ENCODE measurements around the gene FMNL2. TPM values are rescaled to one million over a fixed set of nuclear protein-coding genes. Genes with fewer than 3 reads are reported as not detected.

The FMNL2 gene
- total RNA-seq, 1 experiment from 2014 or later, result 33.6 TPM

GRCh38 chr2:152464851-152465470 is 130.0 kb downstream of the FMNL2 start:
- H3K4me1 Mint-ChIP-seq, result peaks cover 63 to 72% of the 10 kb centered on the region in 2 experiments
- H4K91ac ChIP-seq (ENCODE audit: insufficient read length, low read depth, low read length), result no peak overlapping the region

More at GRCh38 chr2:152464851-152465470, 130.0 kb downstream of the FMNL2 start:
- no peak for DNase-seq
- Mint-ChIP-seq H3K27me3 (ENCODE audit: low read depth) (no peaks in the 10 kb centered on the region), H3K9me3 (no peaks in the 10 kb centered on the region; a peak in 1 of 5 replicates), H3K27ac (peak overlapping the region in 1 of 3 experiments; percentile 28; a peak in 2 of 7 replicates), H3K36me3 (ENCODE audit: insufficient read depth in 1 of 3, low read depth in 3 of 3) (no peaks in the 10 kb centered on the region; a peak in 1 of 7 replicates), H3K4me3 (no peak overlapping the region)
- Histone ChIP-seq H2BK12ac (ENCODE audit: insufficient read length, low read depth, low read length) (no peak overlapping the region), H3K23ac (ENCODE audit: insufficient read length, low read depth, low read length) (no peak overlapping the region), H3K79me2 (ENCODE audit: insufficient read depth, low read length) (peaks cover 2% of the 10 kb centered on the region; the same call in 1 of the 2 replicates), H3K23me2 (ENCODE audit: insufficient read length, low read depth, low read length, poor library complexity, severe bottlenecking) (no peaks in the 10 kb centered on the region), H4K8ac (replicated peaks; ENCODE audit: insufficient read length, low read depth, low read length) (no peak overlapping the region), H3K4ac (ENCODE audit: low read depth, low read length) (no peak overlapping the region), H2BK5ac (ENCODE audit: insufficient read length, low read length) (no peak overlapping the region), H2AK5ac (ENCODE audit: insufficient read length, low read length) (no peak overlapping the region), H3T11ph (ENCODE audit: low read length) (no peak overlapping the region), H3K27ac (ENCODE audit: insufficient read length, low read depth, low read length) (no peak overlapping the region), H2BK120ac (ENCODE audit: low read depth, low read length, poor library complexity, severe bottlenecking) (no peak overlapping the region), H2BK15ac (ENCODE audit: low read depth, low read length) (no peak overlapping the region), H3K18ac (ENCODE audit: insufficient read length, low read depth, low read length) (no peak overlapping the region), H2AFZ (ENCODE audit: low read length) (no peak overlapping the region), H3K4me2 (ENCODE audit: insufficient read depth, insufficient read length, low read length) (no peak overlapping the region), H4K20me1 (ENCODE audit: control insufficient read depth, insufficient read depth, insufficient read length) (no peaks in the 10 kb centered on the region), H3K79me1 (ENCODE audit: insufficient read depth, low read depth, low read length, poor library complexity, severe bottlenecking) (peaks cover 3% of the 10 kb centered on the region), H3K9me3 (ENCODE audit: control insufficient read depth, low read depth, low read length) (no peaks in the 10 kb centered on the region), H3K27me3 (ENCODE audit: insufficient read depth, low read length) (no peaks in the 10 kb centered on the region), H3K56ac (ENCODE audit: insufficient read length, low read depth, low read length) (no peak overlapping the region), H3K4me1 (ENCODE audit: insufficient read depth, low read length) (peaks cover 9% of the 10 kb centered on the region; the same call in 1 of the 2 replicates), H3K9ac (ENCODE audit: extremely low read depth, insufficient read length, low read length) (no peak overlapping the region), H3K14ac (ENCODE audit: insufficient read depth, low read length) (no peak overlapping the region; the same call in 1 of the 2 replicates), H2BK20ac (ENCODE audit: low read depth, low read length, poor library complexity, severe bottlenecking) (no peak overlapping the region), H4K5ac (ENCODE audit: insufficient read length, low read depth, low read length) (no peak overlapping the region)
- WGBS (ENCODE audit: extremely low coverage, insufficient read length, low lambda C conversion rate), result no CpG with 5 or more reads among the region's 7 CpGs
- no peak for TF ChIP-seq CTCF (conservative IDR thresholded peaks at IDR 0.05)

All from H9 (cell line).